D721Med (cell line): ENCODE data around the gene GLRB.
A peak's percentile ranks its signal among the peaks of the same experiment; 100 is the strongest.

Experiments used
- DNase-seq: peaks from one replicate; pipeline ENCODE4 v3.0.0; 2011; ENCODE audit warnings: low spot score; ENCODE audit not compliant: insufficient read length
- FAIRE-seq: peaks from 2 replicates; lab custom pipeline; 2011; peaks lifted over from hg19 to GRCh38; lab: Jason Lieb, UNC
- TF ChIP-seq, protein P1 (sequence below): IDR thresholded peaks from 2 replicates; pipeline ENCODE4 v1.5.1; 2012; ENCODE audit warnings: mild to moderate bottlenecking, control low read depth; ENCODE audit not compliant: insufficient read depth; ENCODE audit errors: missing control alignments

Gene GLRB

DNA sequence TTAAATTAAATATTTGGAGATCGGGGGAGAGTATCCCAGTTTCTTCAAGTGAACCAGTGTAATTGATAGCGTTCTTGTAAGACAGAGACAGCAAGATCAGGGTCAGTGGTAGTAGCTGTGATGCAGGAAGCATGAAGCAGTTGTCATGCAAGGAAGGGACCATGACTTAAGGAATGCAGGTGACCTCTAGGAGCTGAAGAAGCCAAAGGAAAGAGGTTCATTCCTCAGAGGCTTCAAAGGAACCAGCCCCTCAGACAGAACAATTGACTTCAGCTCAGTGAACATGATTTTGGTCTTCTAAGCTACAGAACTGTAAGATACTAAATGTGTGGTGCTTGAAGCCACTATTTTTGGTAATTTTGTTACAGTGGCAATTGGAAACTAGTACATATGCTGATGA lies 51.6 kb downstream of the GLRB start:
- FAIRE-seq (no peak), DNase-seq (no peak)
- TF ChIP-seq, protein P1, sequence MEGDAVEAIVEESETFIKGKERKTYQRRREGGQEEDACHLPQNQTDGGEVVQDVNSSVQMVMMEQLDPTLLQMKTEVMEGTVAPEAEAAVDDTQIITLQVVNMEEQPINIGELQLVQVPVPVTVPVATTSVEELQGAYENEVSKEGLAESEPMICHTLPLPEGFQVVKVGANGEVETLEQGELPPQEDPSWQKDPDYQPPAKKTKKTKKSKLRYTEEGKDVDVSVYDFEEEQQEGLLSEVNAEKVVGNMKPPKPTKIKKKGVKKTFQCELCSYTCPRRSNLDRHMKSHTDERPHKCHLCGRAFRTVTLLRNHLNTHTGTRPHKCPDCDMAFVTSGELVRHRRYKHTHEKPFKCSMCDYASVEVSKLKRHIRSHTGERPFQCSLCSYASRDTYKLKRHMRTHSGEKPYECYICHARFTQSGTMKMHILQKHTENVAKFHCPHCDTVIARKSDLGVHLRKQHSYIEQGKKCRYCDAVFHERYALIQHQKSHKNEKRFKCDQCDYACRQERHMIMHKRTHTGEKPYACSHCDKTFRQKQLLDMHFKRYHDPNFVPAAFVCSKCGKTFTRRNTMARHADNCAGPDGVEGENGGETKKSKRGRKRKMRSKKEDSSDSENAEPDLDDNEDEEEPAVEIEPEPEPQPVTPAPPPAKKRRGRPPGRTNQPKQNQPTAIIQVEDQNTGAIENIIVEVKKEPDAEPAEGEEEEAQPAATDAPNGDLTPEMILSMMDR = no peak

DNA sequence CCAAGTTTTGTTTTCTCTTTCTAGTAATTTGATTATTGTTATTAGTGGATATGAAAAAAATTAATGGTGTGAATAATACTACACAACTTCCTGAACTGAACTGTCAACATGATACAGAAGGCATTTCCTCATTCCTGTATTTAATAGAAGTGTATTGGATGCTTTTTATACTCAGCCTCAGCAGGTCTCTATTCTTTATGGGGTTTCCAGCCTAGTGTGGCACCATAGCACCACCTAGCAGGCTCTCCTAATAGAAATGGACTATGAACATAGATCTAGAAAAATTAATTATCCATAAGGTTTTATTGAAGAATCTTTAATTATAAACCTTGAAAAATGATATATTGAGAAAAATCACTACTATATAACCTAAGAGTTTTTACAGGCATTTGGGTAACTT lies 52.4 kb downstream of the GLRB start:
- no peak for FAIRE-seq
- no peak for DNase-seq
- TF ChIP-seq, protein P1 = peak; percentile 48

DNA sequence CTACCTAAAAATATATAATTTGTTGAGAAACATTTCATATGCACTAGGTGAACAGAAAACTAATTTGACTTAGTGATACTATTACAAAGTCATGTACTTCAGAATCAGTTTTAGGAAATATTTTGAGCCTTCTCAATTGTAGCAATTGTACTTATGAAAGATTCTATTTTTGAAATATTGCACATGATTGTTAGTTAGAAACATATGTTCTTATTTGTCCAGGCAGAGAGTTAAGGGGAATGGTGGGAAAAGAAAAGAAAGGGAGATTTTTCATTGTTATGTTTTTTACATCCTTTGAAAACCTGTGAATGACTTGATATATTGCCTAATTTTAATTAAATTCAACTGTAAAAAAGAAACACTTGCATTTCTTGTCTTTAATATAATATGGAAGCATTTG lies 66.0 kb downstream of the GLRB start:
- DNase-seq = no peak
- FAIRE-seq = no peak
- TF ChIP-seq, protein P1 = no peak

DNA sequence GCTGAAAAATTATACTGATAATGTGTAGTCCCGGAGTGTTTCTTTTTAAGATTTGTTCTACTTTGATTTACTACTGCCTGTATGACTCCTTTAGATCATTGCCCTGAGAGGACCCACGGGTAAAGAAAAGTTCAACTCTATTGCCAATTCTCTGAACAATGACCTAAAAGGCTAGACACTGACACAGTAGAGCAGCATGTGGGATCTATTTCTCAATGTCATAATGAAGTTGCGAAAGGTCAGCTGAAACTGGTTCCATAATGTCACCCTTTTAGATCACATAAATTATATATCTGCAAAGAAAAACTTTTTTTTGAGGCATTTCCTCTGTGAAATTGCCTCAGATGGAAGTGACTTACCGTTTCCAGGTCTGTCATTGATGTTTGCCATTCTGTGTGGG lies 67.4 kb downstream of the GLRB start:
- TF ChIP-seq, protein P1 = no peak
- no peak for DNase-seq
- no peak for FAIRE-seq

DNA sequence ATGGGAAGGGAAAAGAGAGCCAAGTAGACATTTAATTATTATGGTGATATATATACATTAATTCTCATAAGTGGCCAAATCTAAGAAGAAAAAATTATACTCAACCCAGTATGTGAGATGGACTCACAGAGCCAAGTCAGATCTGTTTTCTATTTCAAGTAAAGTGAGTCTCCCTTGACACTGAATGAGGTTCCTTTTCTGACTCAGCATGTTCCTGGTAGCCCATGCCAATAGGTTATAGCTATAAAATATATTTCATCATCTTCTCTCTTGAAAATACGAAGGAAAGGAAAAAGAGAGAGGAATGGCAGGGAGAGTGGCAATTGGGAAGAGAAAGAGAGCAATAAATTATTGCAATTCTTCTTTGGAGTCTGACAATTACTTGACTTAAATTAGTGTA lies 75.8 kb downstream of the GLRB start:
- FAIRE-seq (no peak), DNase-seq (no peak)
- TF ChIP-seq, protein P1 = no peak

DNA sequence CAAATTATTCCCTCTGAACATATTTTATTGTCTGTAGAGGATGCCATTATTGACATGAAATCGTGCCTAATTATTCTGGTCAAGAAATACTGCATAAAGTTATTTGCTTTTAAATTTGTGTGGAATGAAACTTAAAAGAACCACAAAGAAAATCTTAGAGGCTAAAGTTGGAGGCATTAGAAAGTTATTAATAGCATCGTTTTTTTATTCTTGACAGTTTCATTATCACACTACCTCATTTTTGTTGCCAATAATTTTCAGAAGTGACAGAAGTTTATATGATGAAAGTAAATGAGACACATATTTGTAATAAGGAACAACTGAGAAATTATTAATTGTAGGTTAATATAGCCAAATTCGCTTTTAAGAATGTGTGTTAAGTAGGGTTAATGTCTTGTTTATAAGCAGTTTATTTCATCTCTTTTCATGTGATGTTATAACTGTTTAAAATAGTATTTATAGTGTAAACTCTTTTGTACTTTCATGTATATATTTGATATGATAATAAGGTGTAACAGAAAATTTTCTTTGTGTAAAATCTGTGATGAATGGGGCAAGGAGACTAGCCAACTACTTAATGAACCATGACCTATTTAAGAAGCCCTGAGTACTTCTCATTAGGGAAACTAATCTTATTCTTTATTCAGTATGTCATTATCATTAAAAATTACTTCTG lies 90.1 kb downstream of the GLRB start:
- TF ChIP-seq, protein P1 = no peak
- DNase-seq = no peak
- peak; percentile 86 for FAIRE-seq

DNA sequence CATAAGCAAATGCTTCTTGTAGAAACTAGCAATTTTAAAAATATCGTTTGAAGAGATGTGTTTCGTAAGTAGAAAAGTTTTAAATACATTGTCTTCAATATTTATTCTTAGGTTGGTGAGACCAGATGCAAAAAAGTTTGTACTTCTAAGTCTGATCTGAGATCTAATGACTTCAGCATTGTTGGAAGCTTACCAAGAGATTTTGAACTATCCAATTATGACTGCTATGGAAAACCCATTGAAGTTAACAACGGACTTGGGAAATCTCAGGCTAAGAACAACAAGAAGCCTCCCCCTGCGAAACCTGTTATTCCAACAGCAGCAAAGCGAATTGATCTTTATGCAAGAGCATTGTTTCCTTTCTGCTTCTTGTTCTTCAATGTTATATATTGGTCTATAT lies 94.4 kb downstream of the GLRB start:
- TF ChIP-seq, protein P1 = no peak
- FAIRE-seq = no peak
- no peak for DNase-seq
